PFSK-1 (cell line): ENCODE measurements around the gene SLC6A2.
A peak's percentile ranks its signal among the peaks of the same experiment; 100 is the strongest.

Experiments
- FOXP2 ChIP-seq: optimal IDR thresholded peaks from 2 replicates; pipeline ENCODE3; 2011; ENCODE audit warnings: borderline replicate concordance, control low read depth, inconsistent platforms; ENCODE audit not compliant: insufficient read depth; ENCODE audit errors: extremely low read length, extremely low read depth
- POLR2AphosphoS5 ChIP-seq: IDR thresholded peaks from 2 replicates; pipeline ENCODE4 v1.6.1; 2012; ENCODE audit warnings: low read depth, mild to moderate bottlenecking, control low read depth, low read length, moderate library complexity
- SIN3A ChIP-seq: IDR thresholded peaks from 2 replicates; pipeline ENCODE4 v1.6.1; 2012; ENCODE audit warnings: mild to moderate bottlenecking, low read length, moderate library complexity, borderline replicate concordance; ENCODE audit not compliant: insufficient read depth
- TAF1 ChIP-seq: IDR thresholded peaks from 2 replicates; pipeline ENCODE4 v1.6.1; 2012; ENCODE audit warnings: low read length, control low read depth, borderline replicate concordance; ENCODE audit not compliant: insufficient read depth
- TF ChIP-seq, protein P1 (sequence below), 2 experiments: IDR thresholded peaks; 2 replicates each; pipeline versions ENCODE4 v1.6.1 to v1.8.0; 2011 to 2012; ENCODE audit warnings: low read depth in 2 of 2, low read length in 2 of 2, control low read depth in 1 of 2, inconsistent platforms in 1 of 2, mild to moderate bottlenecking in 1 of 2, moderate library complexity in 1 of 2; ENCODE audit not compliant: insufficient read depth in 1 of 2

The SLC6A2 gene

GRCh38 chr16:55710466-55710865, 54.7 kb downstream of the SLC6A2 start:
- no peak for TF ChIP-seq SIN3A
- TF ChIP-seq, protein P1, sequence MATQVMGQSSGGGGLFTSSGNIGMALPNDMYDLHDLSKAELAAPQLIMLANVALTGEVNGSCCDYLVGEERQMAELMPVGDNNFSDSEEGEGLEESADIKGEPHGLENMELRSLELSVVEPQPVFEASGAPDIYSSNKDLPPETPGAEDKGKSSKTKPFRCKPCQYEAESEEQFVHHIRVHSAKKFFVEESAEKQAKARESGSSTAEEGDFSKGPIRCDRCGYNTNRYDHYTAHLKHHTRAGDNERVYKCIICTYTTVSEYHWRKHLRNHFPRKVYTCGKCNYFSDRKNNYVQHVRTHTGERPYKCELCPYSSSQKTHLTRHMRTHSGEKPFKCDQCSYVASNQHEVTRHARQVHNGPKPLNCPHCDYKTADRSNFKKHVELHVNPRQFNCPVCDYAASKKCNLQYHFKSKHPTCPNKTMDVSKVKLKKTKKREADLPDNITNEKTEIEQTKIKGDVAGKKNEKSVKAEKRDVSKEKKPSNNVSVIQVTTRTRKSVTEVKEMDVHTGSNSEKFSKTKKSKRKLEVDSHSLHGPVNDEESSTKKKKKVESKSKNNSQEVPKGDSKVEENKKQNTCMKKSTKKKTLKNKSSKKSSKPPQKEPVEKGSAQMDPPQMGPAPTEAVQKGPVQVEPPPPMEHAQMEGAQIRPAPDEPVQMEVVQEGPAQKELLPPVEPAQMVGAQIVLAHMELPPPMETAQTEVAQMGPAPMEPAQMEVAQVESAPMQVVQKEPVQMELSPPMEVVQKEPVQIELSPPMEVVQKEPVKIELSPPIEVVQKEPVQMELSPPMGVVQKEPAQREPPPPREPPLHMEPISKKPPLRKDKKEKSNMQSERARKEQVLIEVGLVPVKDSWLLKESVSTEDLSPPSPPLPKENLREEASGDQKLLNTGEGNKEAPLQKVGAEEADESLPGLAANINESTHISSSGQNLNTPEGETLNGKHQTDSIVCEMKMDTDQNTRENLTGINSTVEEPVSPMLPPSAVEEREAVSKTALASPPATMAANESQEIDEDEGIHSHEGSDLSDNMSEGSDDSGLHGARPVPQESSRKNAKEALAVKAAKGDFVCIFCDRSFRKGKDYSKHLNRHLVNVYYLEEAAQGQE (IDR thresholded peaks at IDR 0.05; ENCODE audit: insufficient read depth in 1 of 2, low read depth in 2 of 2, low read length in 2 of 2) = peak; percentile 81 to 93

- no peak for TF ChIP-seq SIN3A
- TF ChIP-seq POLR2AphosphoS5 = no peak
- no peak for TF ChIP-seq FOXP2
- no peak for TF ChIP-seq TAF1
- TF ChIP-seq, protein P1 (IDR thresholded peaks at IDR 0.05; ENCODE audit: insufficient read depth in 1 of 2, low read depth in 2 of 2, low read length in 2 of 2) = no peak
Measured at GRCh38 chr16:55711959-55712876, 56.4 kb downstream of the SLC6A2 start.

DNA sequence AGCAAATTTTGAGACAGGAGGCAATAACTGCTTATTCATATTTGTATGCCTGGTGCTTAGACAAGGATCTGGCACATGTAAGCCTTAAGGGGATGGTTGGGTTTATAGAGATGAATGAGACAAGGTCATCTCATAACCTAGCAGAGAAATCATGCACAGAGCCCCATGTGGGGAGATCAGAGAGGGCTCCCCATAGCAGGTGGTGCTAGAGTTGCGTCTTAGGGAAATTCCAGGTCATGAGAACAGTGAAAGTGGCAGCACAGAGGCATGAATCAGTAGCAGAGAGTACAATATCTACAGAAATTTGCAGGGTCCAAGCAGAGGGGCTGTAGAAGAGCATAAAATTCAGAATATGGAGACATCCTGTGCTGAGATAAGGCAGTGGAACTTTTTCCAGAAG, 57.3 kb downstream of the SLC6A2 start:
- TF ChIP-seq TAF1 (no peak), FOXP2 (no peak)

GRCh38 chr16:55717326-55717725, 61.5 kb downstream of the SLC6A2 start:
- no peak for TF ChIP-seq FOXP2
- TF ChIP-seq, protein P1 (IDR thresholded peaks at IDR 0.05; ENCODE audit: insufficient read depth in 1 of 2, low read depth in 2 of 2, low read length in 2 of 2) = no peak
- TF ChIP-seq TAF1 = no peak
- no peak for TF ChIP-seq POLR2AphosphoS5
- no peak for TF ChIP-seq SIN3A

DNA sequence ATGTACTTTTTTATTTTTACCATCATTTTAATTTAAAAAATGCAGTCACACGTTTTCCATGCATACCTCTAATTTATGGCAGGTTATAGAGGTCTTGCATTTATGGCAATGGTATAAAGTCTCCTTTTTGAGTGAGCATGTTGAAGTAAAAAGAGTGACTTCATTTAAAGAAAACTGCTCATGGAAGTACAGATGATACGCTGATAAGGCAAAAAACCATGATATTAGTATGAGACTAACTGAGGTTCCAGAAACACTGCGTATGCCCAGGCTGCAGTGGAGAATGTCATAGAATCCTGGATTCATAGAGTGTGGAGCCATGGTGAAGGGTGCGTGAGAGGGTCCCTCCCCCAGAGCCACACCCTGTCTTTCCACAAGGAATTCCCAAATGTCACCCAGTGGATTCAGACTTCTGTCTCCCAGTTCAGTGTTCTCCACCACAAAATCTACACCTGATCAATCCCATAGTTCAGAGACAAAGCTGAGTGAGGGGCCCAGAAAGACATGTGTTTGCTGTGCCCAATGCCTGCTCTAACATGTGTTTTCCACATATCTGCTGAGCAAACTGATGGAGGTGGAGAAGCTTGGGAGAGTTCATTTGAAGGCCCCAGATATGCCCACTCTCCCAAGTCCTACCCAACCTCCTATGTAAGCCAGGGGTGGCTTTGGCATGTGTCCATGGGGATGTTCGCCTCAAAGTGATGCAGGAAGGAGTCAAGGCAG, 69.4 kb downstream of the SLC6A2 start:
- no peak for TF ChIP-seq FOXP2
- TF ChIP-seq POLR2AphosphoS5 = no peak
- TF ChIP-seq TAF1 = no peak
- TF ChIP-seq, protein P1 (IDR thresholded peaks at IDR 0.05; ENCODE audit: insufficient read depth in 1 of 2, low read depth in 2 of 2, low read length in 2 of 2) = no peak
- no peak for TF ChIP-seq SIN3A
